GM23248 (cell line): Measurements from ENCODE around the gene DENND1A. TPM values are rescaled to one million over a fixed set of nuclear protein-coding genes. Genes with fewer than 3 reads are reported as not detected.

Experiments used
- DNase-seq: peaks from one replicate; pipeline ENCODE4 v3.0.0-alpha.2; 2015
- H2AFZ ChIP-seq: fragments of 200-600 bp; sonication (generic); 2 replicates; pipeline ENCODE4 v1.6.1; 2016; ENCODE audit warnings: antibody characterized with exemption
- H3F3A ChIP-seq: fragments of 200-600 bp; sonication (generic); 2 replicates; pipeline ENCODE4 v1.6.1; 2016; ENCODE audit warnings: mild to moderate bottlenecking, antibody characterized with exemption, mixed run types; ENCODE audit not compliant: insufficient read depth
- H3K27ac ChIP-seq: fragments of 200-600 bp; sonication (generic); 2 replicates; pipeline ENCODE4 v1.5.1; 2016; ENCODE audit warnings: mild to moderate bottlenecking
- H3K27me3 ChIP-seq: fragments of 200-600 bp; sonication (generic); replicated peaks from 2 replicates; pipeline ENCODE4 v1.6.1; 2016; ENCODE audit warnings: mild to moderate bottlenecking; ENCODE audit not compliant: insufficient read depth
- H3K36me3 ChIP-seq: fragments of 200-600 bp; sonication (generic); 2 replicates; pipeline ENCODE4 v1.6.1; 2016; ENCODE audit warnings: low read depth, mild to moderate bottlenecking
- H3K4me1 ChIP-seq: fragments of 200-600 bp; sonication (generic); 2 replicates; pipeline ENCODE4 v1.6.1; 2016; ENCODE audit warnings: mild to moderate bottlenecking; ENCODE audit not compliant: insufficient read depth
- H3K4me2 ChIP-seq: fragments of 200-600 bp; sonication (generic); one replicate; pipeline ENCODE4 v1.6.1; 2016; ENCODE audit warnings: mild to moderate bottlenecking; ENCODE audit not compliant: unreplicated experiment
- H3K4me3 ChIP-seq: fragments of 200-600 bp; sonication (generic); 2 replicates; pipeline ENCODE4 v1.5.1; 2016; ENCODE audit warnings: mild to moderate bottlenecking
- H3K79me2 ChIP-seq: fragments of 200-600 bp; sonication (generic); 2 replicates; pipeline ENCODE4 v1.6.1; 2016; ENCODE audit warnings: mild to moderate bottlenecking; ENCODE audit not compliant: insufficient read depth
- H3K9ac ChIP-seq: fragments of 200-600 bp; sonication (generic); 2 replicates; pipeline ENCODE4 v1.6.1; 2016; ENCODE audit warnings: mild to moderate bottlenecking
- H3K9me2 ChIP-seq: fragments of 200-600 bp; sonication (generic); 2 replicates; pipeline ENCODE4 v1.6.1; 2016; ENCODE audit warnings: mixed run types, mild to moderate bottlenecking, moderate library complexity; ENCODE audit not compliant: insufficient read depth
- H3K9me3 ChIP-seq: fragments of 200-600 bp; sonication (generic); one replicate; pipeline ENCODE4 v1.6.1; 2017; ENCODE audit warnings: low read depth
- H4K20me1 ChIP-seq: fragments of 200-600 bp; sonication (generic); 2 replicates; pipeline ENCODE4 v1.6.0; 2016; ENCODE audit not compliant: insufficient read depth
- EZH2 ChIP-seq: fragments of 200-600 bp; sonication (generic); IDR thresholded peaks from 2 replicates; pipeline ENCODE4 v1.6.1; 2018; ENCODE audit warnings: antibody characterized with exemption, mild to moderate bottlenecking; ENCODE audit not compliant: insufficient read depth, poor library complexity, severe bottlenecking
- EZH2phosphoT487 ChIP-seq: fragments of 200-600 bp; sonication (generic); IDR thresholded peaks from 2 replicates; pipeline ENCODE4 v1.6.1; 2018; ENCODE audit warnings: antibody characterized with exemption, moderate library complexity, mild to moderate bottlenecking, low read depth; ENCODE audit not compliant: insufficient read depth
- WGBS, 2 experiments: methylation state at CpG; one replicate each; pipeline ENCODE4 v1.1.6; 2015 to 2017; ENCODE audit warnings: low lambda C conversion rate in 2 of 2, low coverage in 1 of 2; ENCODE audit errors: missing lambda C conversion rate in 2 of 2; 5-methylcytosine and 5-hydroxymethylcytosine counted together
- in situ Hi-C: fragments of 300-500 bp; cut with MboI; formaldehyde crosslinking; loops from 2 replicates; pipeline ENCODE4 v1.15.0; 2020
- polyA plus RNA-seq: library from polyadenylated mRNA; unstranded; fragments of >200 nt; fragmentation: Nextera tagmentation; extraction: Ambion mirVana; gene quantifications from 2 replicates; pipeline ENCODE4 v1.2.1, GENCODE V29; 2016
- total RNA-seq: library from RNA; depleted of rRNA; stranded (reverse); fragments of >200 nt; shearing (Covaris generic); gene quantifications from 2 replicates; pipeline ENCODE4 v1.2.3, GENCODE V29; 2014

Gene DENND1A
- total and polyA plus RNA-seq, 2 experiments from 2014 or later = 13.2 to 16.4 TPM

DNA sequence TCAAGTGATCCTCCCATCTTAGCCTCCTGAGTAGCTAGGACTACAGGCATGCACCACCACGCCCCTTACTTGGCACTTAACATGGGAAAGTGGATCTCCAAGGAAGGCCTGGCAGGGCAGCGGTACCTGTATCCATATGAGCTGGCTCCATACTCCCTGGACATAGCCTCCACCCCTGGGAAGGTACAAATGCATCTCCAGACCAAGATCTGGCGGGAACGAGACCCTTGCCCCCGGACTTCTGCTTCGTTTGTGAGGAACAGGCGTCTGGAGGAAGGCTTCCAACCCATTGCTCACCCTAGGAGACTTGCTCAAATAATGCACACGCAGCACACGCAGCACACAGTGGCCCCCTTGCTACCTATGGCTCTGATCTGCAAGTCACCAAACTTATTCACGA is 518.7 kb downstream of the DENND1A start:
- Histone ChIP-seq H3K9ac (no peak overlapping the region), H3K36me3 (no peaks in the 10 kb centered on the region), H3K27me3 (no peaks in the 10 kb centered on the region), H3K27ac (no peak overlapping the region), H3F3A (no peaks in the 10 kb centered on the region), H2AFZ (no peak overlapping the region), H3K4me1 (no peaks in the 10 kb centered on the region), H3K9me2 (no peaks in the 10 kb centered on the region), H3K9me3 (no peaks in the 10 kb centered on the region), H4K20me1 (no peaks in the 10 kb centered on the region), H3K79me2 (no peaks in the 10 kb centered on the region), H3K4me3 (no peak overlapping the region), H3K4me2 (no peak overlapping the region)
- 95% methylated on average over 10 of the region's 10 CpGs for WGBS, 2 experiments
- in situ Hi-C loops = no loop called here
- TF ChIP-seq EZH2phosphoT487 (no peak), EZH2 (no peak)
- DNase-seq = no peak

DNA sequence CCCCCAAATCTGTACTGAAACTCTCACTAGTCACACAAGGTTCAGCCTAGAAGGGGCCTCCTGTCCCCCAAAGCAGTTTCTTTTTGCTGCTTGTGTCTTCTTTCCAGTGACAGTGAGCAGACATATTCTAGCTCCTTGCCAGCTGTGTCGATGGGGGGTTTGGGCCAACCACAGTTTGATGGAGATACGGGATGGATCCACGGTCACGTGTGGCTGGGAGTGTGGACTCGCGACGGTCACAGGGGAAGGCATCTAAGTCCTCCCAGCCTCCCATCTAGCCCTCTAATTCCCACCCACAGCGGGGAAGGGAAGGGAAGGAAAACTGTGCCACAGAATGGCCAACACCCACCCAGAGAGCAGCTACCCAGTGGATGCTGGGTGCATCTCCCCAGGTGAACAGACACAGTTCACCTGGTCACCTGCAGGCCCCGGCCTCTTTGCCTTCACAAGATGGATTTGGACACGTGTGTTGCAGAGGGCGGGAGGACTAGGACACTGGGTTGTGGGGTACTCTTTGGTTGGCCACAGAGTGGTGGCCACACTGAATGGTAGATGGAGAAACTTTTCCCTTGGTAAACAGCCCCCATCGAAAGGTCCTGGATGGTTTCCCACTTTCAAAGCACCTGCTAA is 519.5 kb downstream of the DENND1A start:
- H3K4me2 ChIP-seq = no peak overlapping the region
- H2AFZ ChIP-seq = no peak overlapping the region
- no peaks in the 10 kb centered on the region for H4K20me1 ChIP-seq
- TF ChIP-seq EZH2phosphoT487 (no peak), EZH2 (no peak)
- no peak overlapping the region for H3K27ac ChIP-seq
- DNase-seq = no peak
- 82 to 86% methylated on average over 11 to 12 of the region's 12 CpGs for WGBS, 2 experiments
- no peaks in the 10 kb centered on the region for H3F3A ChIP-seq
- no peaks in the 10 kb centered on the region for H3K36me3 ChIP-seq
- no peaks in the 10 kb centered on the region for H3K4me1 ChIP-seq
- no peak overlapping the region for H3K9ac ChIP-seq
- no peaks in the 10 kb centered on the region for H3K9me2 ChIP-seq
- no peaks in the 10 kb centered on the region for H3K27me3 ChIP-seq
- no peak overlapping the region for H3K4me3 ChIP-seq
- in situ Hi-C loops = no loop called here
- no peaks in the 10 kb centered on the region for H3K79me2 ChIP-seq
- no peaks in the 10 kb centered on the region for H3K9me3 ChIP-seq

- no peaks in the 10 kb centered on the region for H3F3A ChIP-seq
- in situ Hi-C loops = no loop called here
- H3K27ac ChIP-seq = no peak overlapping the region
- H3K4me2 ChIP-seq = no peak overlapping the region
- H3K79me2 ChIP-seq = no peaks in the 10 kb centered on the region
- no peak overlapping the region for H2AFZ ChIP-seq
- WGBS, 2 experiments = 88 to 89% methylated on average over 10 of the region's 10 CpGs
- H4K20me1 ChIP-seq = no peaks in the 10 kb centered on the region
- H3K27me3 ChIP-seq = no peaks in the 10 kb centered on the region
- H3K9ac ChIP-seq = no peak overlapping the region
- no peak for TF ChIP-seq EZH2phosphoT487
- no peak for TF ChIP-seq EZH2
- H3K36me3 ChIP-seq = no peaks in the 10 kb centered on the region
- H3K4me1 ChIP-seq = no peaks in the 10 kb centered on the region
- DNase-seq = no peak
- no peaks in the 10 kb centered on the region for H3K9me3 ChIP-seq
- H3K9me2 ChIP-seq = no peaks in the 10 kb centered on the region
- H3K4me3 ChIP-seq = no peak overlapping the region
Observed at GRCh38 chr9:123408313-123409262, 521.3 kb downstream of the DENND1A start.

DNA sequence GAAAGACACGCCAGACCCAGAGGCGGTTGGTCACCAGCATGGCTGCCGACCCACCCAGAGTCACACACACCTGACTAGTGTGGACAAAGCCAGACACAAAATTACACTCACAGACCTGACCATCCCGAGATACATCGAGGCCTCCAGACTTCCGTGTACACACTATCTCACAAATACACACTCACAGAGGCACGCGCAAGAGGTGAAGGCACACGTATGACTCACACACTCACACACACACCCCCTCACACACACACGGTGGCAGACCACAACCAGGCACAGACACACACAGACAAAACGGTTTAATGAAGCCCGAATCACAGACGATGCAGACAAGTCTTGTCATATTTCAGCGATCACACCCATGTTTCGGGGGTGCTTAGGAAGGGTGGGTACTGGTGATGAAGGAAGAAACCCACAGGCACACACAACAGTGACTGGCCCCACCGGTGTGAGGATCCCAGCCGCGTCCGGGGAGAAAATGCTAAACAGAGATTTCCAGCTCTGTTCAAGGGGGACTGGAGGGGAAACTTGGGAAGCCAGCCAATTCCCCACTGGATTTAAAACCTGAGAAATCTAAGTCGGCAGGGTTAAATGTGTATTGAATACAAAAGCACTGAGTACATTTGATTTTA is 522.6 kb downstream of the DENND1A start:
- no peak overlapping the region for H3K9ac ChIP-seq
- WGBS, 2 experiments = 94 to 97% methylated on average over 17 to 20 of the region's 20 CpGs

More for the DNA sequence above, 522.6 kb downstream of the DENND1A start:
- no peaks in the 10 kb centered on the region for H4K20me1 ChIP-seq
- no peaks in the 10 kb centered on the region for H3F3A ChIP-seq
- no peak for TF ChIP-seq EZH2
- no peak for TF ChIP-seq EZH2phosphoT487
- no peak overlapping the region for H2AFZ ChIP-seq
- H3K9me2 ChIP-seq = no peaks in the 10 kb centered on the region
- H3K4me1 ChIP-seq = no peaks in the 10 kb centered on the region
- no peaks in the 10 kb centered on the region for H3K9me3 ChIP-seq
- H3K36me3 ChIP-seq = no peaks in the 10 kb centered on the region
- H3K27me3 ChIP-seq = no peaks in the 10 kb centered on the region
- no peaks in the 10 kb centered on the region for H3K79me2 ChIP-seq
- in situ Hi-C loops = no loop called here
- no peak overlapping the region for H3K27ac ChIP-seq
- no peak for DNase-seq
- no peak overlapping the region for H3K4me3 ChIP-seq
- no peak overlapping the region for H3K4me2 ChIP-seq
